Heart left ventricle (tissue), 13 donors: ENCODE measurements around the gene STPG2.

Source experiments
- POLR2A ChIP-seq, 2 donors: fragments of 450-650 bp; IDR thresholded peaks; one replicate each; pipeline ENCODE4 v1.6.1; 2017; ENCODE audit warnings: antibody characterized with exemption in 2 of 2, mild to moderate bottlenecking in 2 of 2, moderate library complexity in 2 of 2
- TF ChIP-seq, protein P1 (sequence below), 12 donors: fragments of 200-600 bp; sonication (generic) in 4 of 12; IDR thresholded peaks; one replicate each; pipeline versions ENCODE4 v1.5.0 to v1.8.0; 2018 to 2022; ENCODE audit warnings: antibody characterized with exemption in 12 of 12, mild to moderate bottlenecking in 5 of 12
- donor health status: ischemic (EF 13 %, LVEDD 7.1; RV severe dilation, severe dysfunction).
- donor health status: DM: no; HTN: yes; CAD: no.
- donor health status: DM: no; HTN: no; CAD: no.
- donor health status: ischemic (EF 25% LVEDD 6.9; RV normal size, moderate dysfunction).
- donor health status: ischemic (EF 25% LVEDD 5.7; RV mildly dilated, moderate dysfunction).
- donor health status: ischemic (EF 35%, LVEDD 5.7; RV mildly dilated, moderate dysfunction).
- donor health status: nonischemic (EF 11% LVEDD 7.7; RV severe dilation, severe dysfunction).
- donor health status: DM: yes; HTN: yes; CAD: no.
- donor health status: PGD.
- donor health status: ischemic (EF 29% LVEDD 5.4; RV normal size, mild dysfunction).
- donor health status: nonischemic (EF 23%, LVEDD 6.1; RV moderate dilation, normal function).

DNA sequence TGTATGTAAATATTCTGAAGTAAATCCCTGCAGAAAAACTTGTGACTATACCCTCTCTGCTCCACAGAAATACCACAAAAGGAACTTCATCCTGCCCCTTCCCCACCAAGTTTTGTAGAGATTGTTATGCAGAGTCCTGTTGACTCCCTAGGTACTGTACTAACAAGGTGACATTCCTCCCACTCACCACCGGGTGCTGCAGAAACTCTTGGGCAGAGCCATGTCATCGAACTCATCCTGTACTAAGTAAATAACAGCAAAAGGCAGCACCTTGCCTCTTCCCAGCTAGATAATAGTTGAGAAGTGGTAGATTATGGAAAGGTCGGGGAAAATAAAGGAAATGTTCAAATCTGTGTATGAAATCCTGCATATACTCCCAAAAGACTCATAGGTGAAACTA, 233.3 kb downstream of the STPG2 start:
- TF ChIP-seq, protein P1, sequence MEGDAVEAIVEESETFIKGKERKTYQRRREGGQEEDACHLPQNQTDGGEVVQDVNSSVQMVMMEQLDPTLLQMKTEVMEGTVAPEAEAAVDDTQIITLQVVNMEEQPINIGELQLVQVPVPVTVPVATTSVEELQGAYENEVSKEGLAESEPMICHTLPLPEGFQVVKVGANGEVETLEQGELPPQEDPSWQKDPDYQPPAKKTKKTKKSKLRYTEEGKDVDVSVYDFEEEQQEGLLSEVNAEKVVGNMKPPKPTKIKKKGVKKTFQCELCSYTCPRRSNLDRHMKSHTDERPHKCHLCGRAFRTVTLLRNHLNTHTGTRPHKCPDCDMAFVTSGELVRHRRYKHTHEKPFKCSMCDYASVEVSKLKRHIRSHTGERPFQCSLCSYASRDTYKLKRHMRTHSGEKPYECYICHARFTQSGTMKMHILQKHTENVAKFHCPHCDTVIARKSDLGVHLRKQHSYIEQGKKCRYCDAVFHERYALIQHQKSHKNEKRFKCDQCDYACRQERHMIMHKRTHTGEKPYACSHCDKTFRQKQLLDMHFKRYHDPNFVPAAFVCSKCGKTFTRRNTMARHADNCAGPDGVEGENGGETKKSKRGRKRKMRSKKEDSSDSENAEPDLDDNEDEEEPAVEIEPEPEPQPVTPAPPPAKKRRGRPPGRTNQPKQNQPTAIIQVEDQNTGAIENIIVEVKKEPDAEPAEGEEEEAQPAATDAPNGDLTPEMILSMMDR (IDR thresholded peaks at IDR 0.05) = no peak
- TF ChIP-seq POLR2A (IDR thresholded peaks at IDR 0.05) = no peak
